Activated T-cell treated with anti-CD3 and anti-CD28 coated beads, Interleukin-2, amount 50 U/mL, for 4 hours (primary cell): ENCODE results near the gene SLC50A1. TPM values are rescaled to one million over a fixed set of nuclear protein-coding genes. Genes with fewer than 3 reads are reported as not detected.

Source experiments
- ATAC-seq, 2 donors: fragments of 200-7000 bp; cut with Tn5 transposase; one replicate each; pipeline ENCODE4 v1.10.0; 2021
- DNase-seq: peaks from one replicate; pipeline ENCODE4 v3.0.0-alpha.2; 2020
- H3K27me3 Mint-ChIP-seq: one replicate; pipeline ENCODE4 v1.8.0; 2021; ENCODE audit warnings: low read depth, mixed read lengths
- H3K36me3 Mint-ChIP-seq: one replicate; pipeline ENCODE4 v1.8.0; 2022; ENCODE audit warnings: mixed read lengths; ENCODE audit not compliant: insufficient read depth
- H3K4me1 Mint-ChIP-seq: one replicate; pipeline ENCODE4 v1.8.0; 2021; ENCODE audit warnings: low read depth, mixed read lengths
- H3K4me3 Mint-ChIP-seq: one replicate; pipeline ENCODE4 v1.8.0; 2021; ENCODE audit warnings: mild to moderate bottlenecking, moderate library complexity, mixed read lengths
- H3K9me3 Mint-ChIP-seq: one replicate; pipeline ENCODE4 v1.8.0; 2021; ENCODE audit warnings: mixed read lengths
- total RNA-seq, 3 donors: library from RNA; stranded (reverse); gene quantifications; one replicate each; pipeline ENCODE4 v1.2.1, GENCODE V29; 2021

SLC50A1 gene
- 10 to 100 TPM; 29.1 to 36.0 (median 33.5) TPM for total RNA-seq

GRCh38 chr1:155135415-155136028 lies at the start of gene SLC50A1:
Gene SLC50A1 (plus strand): TSS chr1:155135852. CDS start chr1:155135912, 60 bp downstream.
- Mint-ChIP-seq H3K4me3 (peak within 1 kb of the TSS; percentile 98), H3K9me3 (no peaks in the 10 kb centered on the region), H3K4me1 (peaks cover 45% of the 10 kb centered on the region), H3K27me3 (no peaks in the 10 kb centered on the region), H3K36me3 (peaks cover 8% of the 10 kb centered on the region)
- peak; percentile 88 for DNase-seq
- peak; percentile 84 to 85 for ATAC-seq

- Mint-ChIP-seq H3K4me3 (peak overlapping the region; percentile 46), H3K36me3 (no peaks in the 10 kb centered on the region), H3K9me3 (no peaks in the 10 kb centered on the region), H3K27me3 (peaks cover 29% of the 10 kb centered on the region), H3K4me1 (peaks cover 34% of the 10 kb centered on the region)
- ATAC-seq (peak; percentile 9 to 20), DNase-seq (peak; percentile 77)
These were observed 49.4 kb upstream of the SLC50A1 start for GRCh38 chr1:155086128-155086741.

GRCh38 chr1:155086856-155087535 lies 48.7 kb upstream of the SLC50A1 start:
- Mint-ChIP-seq H3K4me1 (peaks cover 32% of the 10 kb centered on the region), H3K36me3 (no peaks in the 10 kb centered on the region), H3K27me3 (peaks cover 24% of the 10 kb centered on the region), H3K4me3 (no peak overlapping the region), H3K9me3 (no peaks in the 10 kb centered on the region)
- DNase-seq (no peak), ATAC-seq (no peak)

GRCh38 chr1:155091071-155092051 lies 44.3 kb upstream of the SLC50A1 start:
- Mint-ChIP-seq H3K9me3 (no peaks in the 10 kb centered on the region), H3K27me3 (peaks cover under 1% of the 10 kb centered on the region), H3K4me1 (peaks cover 5% of the 10 kb centered on the region), H3K4me3 (no peak overlapping the region), H3K36me3 (no peaks in the 10 kb centered on the region)
- ATAC-seq: peak; percentile 85 to 86
- peak; percentile 82 for DNase-seq

GRCh38 chr1:155092131-155092530 lies 43.5 kb upstream of the SLC50A1 start:
- Mint-ChIP-seq H3K9me3 (no peaks in the 10 kb centered on the region), H3K36me3 (no peaks in the 10 kb centered on the region), H3K27me3 (peaks cover 4% of the 10 kb centered on the region), H3K4me3 (no peak overlapping the region), H3K4me1 (peaks cover 5% of the 10 kb centered on the region)
- no peak for ATAC-seq
- DNase-seq: no peak

- DNase-seq (no peak), ATAC-seq (no peak)
- H3K9me3 Mint-ChIP-seq: no peaks in the 10 kb centered on the region
- no peaks in the 10 kb centered on the region for H3K36me3 Mint-ChIP-seq
- peaks cover 5% of the 10 kb centered on the region for H3K4me1 Mint-ChIP-seq
- no peak overlapping the region for H3K4me3 Mint-ChIP-seq
- peaks cover 4% of the 10 kb centered on the region for H3K27me3 Mint-ChIP-seq
These were observed 43.0 kb upstream of the SLC50A1 start for GRCh38 chr1:155092641-155093040.

GRCh38 chr1:155093911-155094621 lies 41.6 kb upstream of the SLC50A1 start:
- no peak overlapping the region for H3K4me3 Mint-ChIP-seq
- H3K36me3 Mint-ChIP-seq: no peaks in the 10 kb centered on the region
- no peak for ATAC-seq
- DNase-seq: no peak
- no peaks in the 10 kb centered on the region for H3K9me3 Mint-ChIP-seq
- peaks cover 4% of the 10 kb centered on the region for H3K27me3 Mint-ChIP-seq
- peaks cover 5% of the 10 kb centered on the region for H3K4me1 Mint-ChIP-seq

- DNase-seq: no peak
- peaks cover 5% of the 10 kb centered on the region for H3K4me1 Mint-ChIP-seq
- H3K4me3 Mint-ChIP-seq: no peak overlapping the region
- no peak for ATAC-seq
- H3K36me3 Mint-ChIP-seq: no peaks in the 10 kb centered on the region
- H3K27me3 Mint-ChIP-seq: peaks cover 4% of the 10 kb centered on the region
- no peaks in the 10 kb centered on the region for H3K9me3 Mint-ChIP-seq
These were observed 41.1 kb upstream of the SLC50A1 start for GRCh38 chr1:155094622-155094948.

- H3K4me1 Mint-ChIP-seq: no peaks in the 10 kb centered on the region
- ATAC-seq (no peak), DNase-seq (no peak)
- H3K27me3 Mint-ChIP-seq: peaks cover 4% of the 10 kb centered on the region
- no peak overlapping the region for H3K4me3 Mint-ChIP-seq
- H3K36me3 Mint-ChIP-seq: no peaks in the 10 kb centered on the region
- H3K9me3 Mint-ChIP-seq: no peaks in the 10 kb centered on the region
These were observed 36.3 kb upstream of the SLC50A1 start for GRCh38 chr1:155099331-155099730.

- Mint-ChIP-seq H3K9me3 (no peaks in the 10 kb centered on the region), H3K27me3 (no peaks in the 10 kb centered on the region), H3K4me3 (no peak overlapping the region), H3K36me3 (no peaks in the 10 kb centered on the region), H3K4me1 (no peaks in the 10 kb centered on the region)
- no peak for ATAC-seq
- no peak for DNase-seq
These were observed 32.3 kb upstream of the SLC50A1 start for GRCh38 chr1:155103325-155103724.

- Mint-ChIP-seq H3K36me3 (no peaks in the 10 kb centered on the region), H3K4me1 (no peaks in the 10 kb centered on the region), H3K27me3 (no peaks in the 10 kb centered on the region), H3K9me3 (no peaks in the 10 kb centered on the region), H3K4me3 (no peak overlapping the region)
- DNase-seq: no peak
- ATAC-seq: no peak
These were observed 30.8 kb upstream of the SLC50A1 start for GRCh38 chr1:155104605-155105534.

- no peaks in the 10 kb centered on the region for H3K9me3 Mint-ChIP-seq
- DNase-seq (no peak), ATAC-seq (no peak)
- no peaks in the 10 kb centered on the region for H3K36me3 Mint-ChIP-seq
- H3K27me3 Mint-ChIP-seq: no peaks in the 10 kb centered on the region
- no peak overlapping the region for H3K4me3 Mint-ChIP-seq
- H3K4me1 Mint-ChIP-seq: no peaks in the 10 kb centered on the region
These were observed 30.0 kb upstream of the SLC50A1 start for GRCh38 chr1:155105604-155106011.

- Mint-ChIP-seq H3K27me3 (no peaks in the 10 kb centered on the region), H3K4me3 (no peak overlapping the region), H3K4me1 (no peaks in the 10 kb centered on the region), H3K9me3 (no peaks in the 10 kb centered on the region), H3K36me3 (no peaks in the 10 kb centered on the region)
- ATAC-seq: no peak
- no peak for DNase-seq
These were observed 28.8 kb upstream of the SLC50A1 start for GRCh38 chr1:155106862-155107261.
